ENCODE measurements around the gene CAMLG.
A peak's percentile ranks its signal among the peaks of the same experiment; 100 is the strongest.
"Not testable (repeated sequence)": the region's sequence is repeated elsewhere in the genome, so short reads cannot be mapped to it uniquely, and the experiment has no call there.

The CAMLG gene

GRCh38 chr5:134738133-134738962, at the start of gene CAMLG:
Gene CAMLG (plus strand): TSS chr5:134738548. CDS start chr5:134738621, 73 bp downstream.
- peak; percentile 98 for DNase-seq (ENCODE audit: low spot score)

GRCh38 chr5:134690144-134690543, 48.2 kb upstream of the CAMLG start:
- not testable (repeated sequence) for DNase-seq (ENCODE audit: low spot score)

- DNase-seq (ENCODE audit: low spot score) = no peak
Measured at GRCh38 chr5:134692722-134693121, 45.6 kb upstream of the CAMLG start.

GRCh38 chr5:134708301-134708700, 30.0 kb upstream of the CAMLG start:
- no peak for DNase-seq (ENCODE audit: low spot score)

- DNase-seq (ENCODE audit: low spot score) = no peak
Measured at GRCh38 chr5:134714120-134714519, 24.2 kb upstream of the CAMLG start.

- no peak for DNase-seq (ENCODE audit: low spot score)
Measured at GRCh38 chr5:134714541-134714940, 23.8 kb upstream of the CAMLG start.

- DNase-seq (ENCODE audit: low spot score) = not testable (repeated sequence)
Measured at GRCh38 chr5:134715466-134715865, 22.9 kb upstream of the CAMLG start.

GRCh38 chr5:134724872-134725271, 13.5 kb upstream of the CAMLG start:
- DNase-seq (ENCODE audit: low spot score) = no peak

GRCh38 chr5:134732819-134733218, 5.5 kb upstream of the CAMLG start:
- no peak for DNase-seq (ENCODE audit: low spot score)

- no peak for DNase-seq (ENCODE audit: low spot score)
Measured at GRCh38 chr5:134735243-134735642, 3.1 kb upstream of the CAMLG start.

GRCh38 chr5:134736173-134736812, 2.1 kb upstream of the CAMLG start:
- DNase-seq (ENCODE audit: low spot score) = no peak

GRCh38 chr5:134738963-134739661, 764 bp downstream of the CAMLG start:
- DNase-seq (ENCODE audit: low spot score) = peak; percentile 64

- DNase-seq (ENCODE audit: low spot score) = no peak
Measured at GRCh38 chr5:134741052-134741451, 2.7 kb downstream of the CAMLG start.

GRCh38 chr5:134742134-134742533, 3.8 kb downstream of the CAMLG start:
- DNase-seq (ENCODE audit: low spot score) = no peak

GRCh38 chr5:134749415-134749814, 11.1 kb downstream of the CAMLG start:
- DNase-seq (ENCODE audit: low spot score) = no peak

- DNase-seq (ENCODE audit: low spot score) = no peak
Measured at GRCh38 chr5:134758176-134758503, 19.8 kb downstream of the CAMLG start.

GRCh38 chr5:134758504-134759341, 20.4 kb downstream of the CAMLG start, which contains the start of gene DDX46:
Gene DDX46 (plus strand): TSS chr5:134758779. CDS start chr5:134758939, 160 bp downstream.
- DNase-seq (ENCODE audit: low spot score) = peak; percentile 95

GRCh38 chr5:134767528-134768291, 29.4 kb downstream of the CAMLG start:
- not testable (repeated sequence) for DNase-seq (ENCODE audit: low spot score)

- no peak for DNase-seq (ENCODE audit: low spot score)
Measured at GRCh38 chr5:134769206-134769605, 30.9 kb downstream of the CAMLG start.

- no peak for DNase-seq (ENCODE audit: low spot score)
Measured at GRCh38 chr5:134772461-134773125, 34.2 kb downstream of the CAMLG start.

GRCh38 chr5:134777366-134777765, 39.0 kb downstream of the CAMLG start:
- DNase-seq (ENCODE audit: low spot score) = no peak

Measured in hematopoietic multipotent progenitor cell treated with erythropoietin and hydrocortisone succinate and interleukin-3 and kit ligand, for 17 days (in vitro differentiated cells).